Measurements from ENCODE around the gene PRR36.

The PRR36 gene

DNA sequence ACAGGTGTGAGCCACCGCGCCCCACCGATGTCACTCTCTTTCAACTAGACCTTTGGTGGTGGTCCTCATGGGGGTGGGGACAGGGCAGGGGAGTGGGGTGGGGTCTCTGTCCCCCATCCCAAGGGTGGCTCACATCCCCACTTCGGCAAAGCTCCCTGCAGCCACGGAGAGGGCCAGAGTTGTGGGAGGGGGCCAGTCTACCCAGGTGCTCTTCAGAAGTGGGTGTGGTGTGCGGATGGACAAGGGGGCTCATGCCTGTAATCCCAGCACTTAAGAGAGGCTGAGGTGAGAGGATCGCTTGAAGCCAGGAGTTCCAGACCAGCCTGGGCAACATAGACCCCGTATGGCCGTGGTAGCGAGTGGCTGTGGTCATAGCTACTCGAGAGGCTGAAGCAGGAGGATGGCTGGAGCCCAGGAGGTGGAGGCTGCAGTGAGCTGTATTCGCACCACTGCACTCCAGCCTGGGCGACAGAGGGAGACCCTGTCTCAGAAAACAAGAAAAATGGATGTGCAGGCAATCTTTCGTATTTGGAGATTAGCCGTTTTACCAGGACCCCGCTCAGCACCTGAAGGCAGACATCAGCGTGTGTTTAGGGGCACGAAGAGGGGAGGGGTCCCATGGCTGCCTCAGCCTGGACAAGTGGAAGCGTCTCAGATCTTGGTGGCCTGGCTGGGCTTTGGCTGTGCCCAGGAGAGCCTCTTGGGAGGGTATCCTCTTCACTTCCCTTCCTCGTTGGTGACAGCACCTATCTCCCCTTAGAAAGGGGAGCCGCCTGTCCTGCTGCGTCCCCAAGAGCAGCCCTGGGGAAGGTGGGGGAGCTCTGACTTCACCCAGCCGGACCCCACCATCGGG is 41.3 kb upstream of the PRR36 start:
- no CpG with 5 or more reads among the region's 24 CpGs for WGBS, 2 donors (ENCODE audit: extremely low coverage in 2 of 2, insufficient read length in 2 of 2, insufficient replicate concordance in 1 of 2)
- H3K27me3 ChIP-seq (ENCODE audit: control insufficient read depth in 3 of 3, insufficient read depth in 3 of 3, low read depth in 1 of 3, low read length in 3 of 3), result peaks cover 22 to 42% (median 22%) of the 10 kb centered on the region in 3 experiments

DNA sequence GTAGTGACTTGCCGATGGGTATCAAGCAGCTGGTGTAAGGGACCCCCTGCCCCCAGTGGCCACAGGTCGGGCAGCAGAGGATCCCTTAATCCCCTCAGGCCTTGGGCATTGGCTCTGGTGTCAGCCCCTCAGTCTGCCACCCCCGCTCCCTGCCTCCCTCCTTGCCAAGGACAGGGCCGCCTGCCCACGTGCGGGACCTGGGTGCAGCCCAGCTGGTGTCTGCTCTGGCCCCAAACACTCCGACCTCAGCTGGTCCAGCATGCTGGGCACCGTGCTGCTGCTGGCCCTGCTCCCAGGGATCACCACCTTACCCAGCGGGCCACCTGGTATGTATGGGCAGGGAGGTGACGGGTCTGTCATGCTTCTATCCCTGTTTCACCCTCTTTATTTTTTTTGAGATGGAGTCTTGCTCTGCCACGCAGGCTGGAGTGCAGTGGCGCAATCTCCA is 40.4 kb upstream of the PRR36 start, which contains the start of gene TGFBR3L:
Gene TGFBR3L (plus strand): TSS at position 233 of the 448 bp plus-strand sequence.
- no peak within 1 kb of the TSS for H3K4me2 ChIP-seq (ENCODE audit: insufficient read depth, low read length, poor library complexity, severe bottlenecking)
- peak within 1 kb of the TSS in 1 of 2 donors; percentile 46 for H3K4me3 ChIP-seq (ENCODE audit: low read length in 2 of 2)

More for the DNA sequence above, 41.3 kb upstream of the PRR36 start:
- H2BK15ac ChIP-seq (ENCODE audit: low read length), result no peak overlapping the region
- H3K79me1 ChIP-seq (ENCODE audit: low read depth, low read length), result peaks cover 3% of the 10 kb centered on the region
- peak overlapping the region; percentile 32 for H3K9ac ChIP-seq (ENCODE audit: low read depth, low read length, poor library complexity)
- H3K4me1 ChIP-seq (ENCODE audit: control insufficient read depth in 2 of 2, insufficient read depth in 1 of 2, low read depth in 1 of 2, low read length in 2 of 2), result peaks cover 9 to 15% of the 10 kb centered on the region in 2 donors
- H3K36me3 ChIP-seq (replicated peaks in 1 of 2; ENCODE audit: control insufficient read depth in 2 of 2, insufficient read depth in 2 of 2, low read length in 2 of 2), result peaks cover 15 to 22% of the 10 kb centered on the region in 2 donors
- H2BK5ac ChIP-seq (ENCODE audit: low read length), result no peak overlapping the region
- no peak overlapping the region for H2BK120ac ChIP-seq (ENCODE audit: low read depth, low read length)
- H2BK12ac ChIP-seq (ENCODE audit: low read length), result peak overlapping the region; percentile 22
- no peak overlapping the region for H3K4ac ChIP-seq (ENCODE audit: low read length)
- peak overlapping the region; percentile 88 for H2AK5ac ChIP-seq (ENCODE audit: low read depth, low read length)
- H3K27ac ChIP-seq (replicated peaks; ENCODE audit: low read length), result no peak overlapping the region
- DNase-seq (ENCODE audit: low spot score), result no peak
- H3K23ac ChIP-seq (ENCODE audit: low read depth, low read length, poor library complexity), result peak overlapping the region; percentile 80
- H4K8ac ChIP-seq (ENCODE audit: low read depth, low read length), result no peak overlapping the region
- peak overlapping the region; percentile 91 for H2AFZ ChIP-seq (ENCODE audit: low read length)
- peak overlapping the region; percentile 92 for H3K18ac ChIP-seq (ENCODE audit: low read length)
- H3K9me3 ChIP-seq (replicated peaks in 1 of 2; ENCODE audit: control insufficient read depth in 2 of 2, insufficient read depth in 1 of 2, low read depth in 1 of 2, low read length in 2 of 2), result no peaks in the 10 kb centered on the region
- H3K14ac ChIP-seq (ENCODE audit: low read length), result peak overlapping the region; percentile 21
- peak overlapping the region; percentile 46 to 56 for H3K4me3 ChIP-seq (ENCODE audit: low read length in 2 of 2)
- no peak overlapping the region for H4K91ac ChIP-seq (ENCODE audit: low read depth, low read length, poor library complexity)
- H3K4me2 ChIP-seq (ENCODE audit: insufficient read depth, low read length, poor library complexity, severe bottlenecking), result peak overlapping the region; percentile 98

DNA sequence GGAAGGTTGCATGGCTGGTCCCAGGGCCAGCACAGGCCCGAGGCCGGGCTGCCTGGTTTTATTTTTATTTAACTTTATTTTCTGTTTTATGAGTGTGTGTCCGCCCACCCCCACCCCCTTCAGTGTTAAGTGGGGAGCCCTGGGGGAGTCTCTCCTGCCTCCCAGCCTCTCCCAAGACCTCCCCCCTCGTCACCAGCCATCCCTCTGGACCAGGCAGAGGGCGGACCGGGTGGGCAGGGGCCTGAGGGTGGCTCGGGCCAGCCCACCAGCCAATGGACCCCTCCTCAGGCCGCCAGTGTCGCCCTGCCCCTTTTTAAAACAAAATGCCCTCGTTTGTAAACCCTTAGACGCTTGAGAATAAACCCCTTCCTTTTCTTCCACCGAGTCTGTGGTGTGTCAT is 39.9 kb upstream of the PRR36 start:
- Histone ChIP-seq H2BK15ac (ENCODE audit: low read length) (no peak overlapping the region), H2BK5ac (ENCODE audit: low read length) (no peak overlapping the region), H3K36me3 (replicated peaks in 1 of 2; ENCODE audit: control insufficient read depth in 2 of 2, insufficient read depth in 2 of 2, low read length in 2 of 2) (peaks cover 22 to 35% of the 10 kb centered on the region in 2 donors), H3K18ac (ENCODE audit: low read length) (no peak overlapping the region), H3K4me2 (ENCODE audit: insufficient read depth, low read length, poor library complexity, severe bottlenecking) (no peak overlapping the region), H4K91ac (ENCODE audit: low read depth, low read length, poor library complexity) (no peak overlapping the region), H3K27me3 (ENCODE audit: control insufficient read depth in 3 of 3, insufficient read depth in 3 of 3, low read depth in 1 of 3, low read length in 3 of 3) (peaks cover 22 to 42% (median 22%) of the 10 kb centered on the region in 3 experiments), H4K8ac (ENCODE audit: low read depth, low read length) (no peak overlapping the region), H3K14ac (ENCODE audit: low read length) (no peak overlapping the region), H2AK5ac (ENCODE audit: low read depth, low read length) (no peak overlapping the region), H2BK120ac (ENCODE audit: low read depth, low read length) (no peak overlapping the region), H3K27ac (replicated peaks; ENCODE audit: low read length) (no peak overlapping the region), H3K79me1 (ENCODE audit: low read depth, low read length) (peaks cover 4% of the 10 kb centered on the region), H3K4me3 (ENCODE audit: low read length in 2 of 2) (no peak overlapping the region), H3K9ac (ENCODE audit: low read depth, low read length, poor library complexity) (no peak overlapping the region), H2BK12ac (ENCODE audit: low read length) (no peak overlapping the region), H3K4me1 (ENCODE audit: control insufficient read depth in 2 of 2, insufficient read depth in 1 of 2, low read depth in 1 of 2, low read length in 2 of 2) (peaks cover 5 to 11% of the 10 kb centered on the region in 2 donors), H3K4ac (ENCODE audit: low read length) (no peak overlapping the region), H2AFZ (ENCODE audit: low read length) (no peak overlapping the region), H3K23ac (ENCODE audit: low read depth, low read length, poor library complexity) (peak overlapping the region; percentile 80), H3K9me3 (replicated peaks in 1 of 2; ENCODE audit: control insufficient read depth in 2 of 2, insufficient read depth in 1 of 2, low read depth in 1 of 2, low read length in 2 of 2) (no peaks in the 10 kb centered on the region)
- no peak for DNase-seq (ENCODE audit: low spot score)
- WGBS, 2 donors (ENCODE audit: extremely low coverage in 2 of 2, insufficient read length in 2 of 2, insufficient replicate concordance in 1 of 2), result no CpG with 5 or more reads among the region's 12 CpGs

More for the DNA sequence above, 40.4 kb upstream of the PRR36 start, which contains the start of gene TGFBR3L:
- H3K18ac ChIP-seq (ENCODE audit: low read length), result peak within 1 kb of the TSS; percentile 92
- H3K4me1 ChIP-seq (ENCODE audit: control insufficient read depth in 2 of 2, insufficient read depth in 1 of 2, low read depth in 1 of 2, low read length in 2 of 2), result peaks cover 6 to 12% of the 10 kb centered on the region in 2 donors
- no peak within 1 kb of the TSS for H3K4ac ChIP-seq (ENCODE audit: low read length)
- no peak within 1 kb of the TSS for H2AFZ ChIP-seq (ENCODE audit: low read length)
- no peak within 1 kb of the TSS for H2AK5ac ChIP-seq (ENCODE audit: low read depth, low read length)
- no peak within 1 kb of the TSS for H2BK5ac ChIP-seq (ENCODE audit: low read length)
- H2BK12ac ChIP-seq (ENCODE audit: low read length), result no peak within 1 kb of the TSS
- peaks cover 22 to 42% (median 22%) of the 10 kb centered on the region in 3 experiments for H3K27me3 ChIP-seq (ENCODE audit: control insufficient read depth in 3 of 3, insufficient read depth in 3 of 3, low read depth in 1 of 3, low read length in 3 of 3)
- peak within 1 kb of the TSS; percentile 44 for H3K9ac ChIP-seq (ENCODE audit: low read depth, low read length, poor library complexity)
- peak within 1 kb of the TSS; percentile 80 for H3K23ac ChIP-seq (ENCODE audit: low read depth, low read length, poor library complexity)
- H4K91ac ChIP-seq (ENCODE audit: low read depth, low read length, poor library complexity), result no peak within 1 kb of the TSS
- peaks cover 22 to 30% of the 10 kb centered on the region in 2 donors for H3K36me3 ChIP-seq (replicated peaks in 1 of 2; ENCODE audit: control insufficient read depth in 2 of 2, insufficient read depth in 2 of 2, low read length in 2 of 2)
- H3K9me3 ChIP-seq (replicated peaks in 1 of 2; ENCODE audit: control insufficient read depth in 2 of 2, insufficient read depth in 1 of 2, low read depth in 1 of 2, low read length in 2 of 2), result no peaks in the 10 kb centered on the region
- no peak within 1 kb of the TSS for H4K8ac ChIP-seq (ENCODE audit: low read depth, low read length)
- H3K27ac ChIP-seq (replicated peaks; ENCODE audit: low read length), result no peak within 1 kb of the TSS
- DNase-seq (ENCODE audit: low spot score), result no peak
- no peak within 1 kb of the TSS for H2BK15ac ChIP-seq (ENCODE audit: low read length)
- peak within 1 kb of the TSS; percentile 8 for H3K14ac ChIP-seq (ENCODE audit: low read length)
- no peak within 1 kb of the TSS for H2BK120ac ChIP-seq (ENCODE audit: low read depth, low read length)
- WGBS, 2 donors (ENCODE audit: extremely low coverage in 2 of 2, insufficient read length in 2 of 2, insufficient replicate concordance in 1 of 2), result no CpG with 5 or more reads among the region's 12 CpGs
- peaks cover 4% of the 10 kb centered on the region for H3K79me1 ChIP-seq (ENCODE audit: low read depth, low read length)

DNA sequence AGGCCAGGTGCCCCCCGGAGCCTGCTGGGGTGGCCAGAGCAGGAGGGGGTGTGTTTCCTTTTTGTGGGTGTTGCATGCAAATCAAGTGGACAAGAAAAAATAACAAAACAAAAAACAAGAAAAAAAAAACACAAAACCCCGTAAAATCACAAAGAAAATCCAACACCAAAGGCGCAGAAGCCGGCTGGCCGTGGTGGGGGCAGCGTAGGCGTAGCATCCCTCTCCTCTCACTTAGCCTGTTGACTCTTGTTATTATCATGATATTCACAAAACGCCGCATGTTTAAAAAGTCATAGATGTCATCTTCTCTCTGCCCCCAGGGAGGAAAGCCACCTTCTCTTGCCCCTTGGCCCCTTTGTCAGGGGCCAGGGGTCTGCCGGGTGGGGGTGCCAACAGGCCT is 39.5 kb upstream of the PRR36 start:
- H3K9me3 ChIP-seq (replicated peaks in 1 of 2; ENCODE audit: control insufficient read depth in 2 of 2, insufficient read depth in 1 of 2, low read depth in 1 of 2, low read length in 2 of 2), result no peaks in the 10 kb centered on the region
- H2BK120ac ChIP-seq (ENCODE audit: low read depth, low read length), result no peak overlapping the region
- WGBS, 2 donors (ENCODE audit: extremely low coverage in 2 of 2, insufficient read length in 2 of 2, insufficient replicate concordance in 1 of 2), result no CpG with 5 or more reads among the region's 10 CpGs
- H3K4me3 ChIP-seq (ENCODE audit: low read length in 2 of 2), result no peak overlapping the region
- no peak overlapping the region for H3K18ac ChIP-seq (ENCODE audit: low read length)
- H3K79me1 ChIP-seq (ENCODE audit: low read depth, low read length), result peaks cover 3% of the 10 kb centered on the region
- H2BK5ac ChIP-seq (ENCODE audit: low read length), result no peak overlapping the region
- H3K4me1 ChIP-seq (ENCODE audit: control insufficient read depth in 2 of 2, insufficient read depth in 1 of 2, low read depth in 1 of 2, low read length in 2 of 2), result peaks cover 5 to 11% of the 10 kb centered on the region in 2 donors
- no peak overlapping the region for H4K91ac ChIP-seq (ENCODE audit: low read depth, low read length, poor library complexity)
- no peak overlapping the region for H3K9ac ChIP-seq (ENCODE audit: low read depth, low read length, poor library complexity)
- H3K27ac ChIP-seq (replicated peaks; ENCODE audit: low read length), result no peak overlapping the region
- no peak overlapping the region for H2BK12ac ChIP-seq (ENCODE audit: low read length)
- no peak overlapping the region for H3K14ac ChIP-seq (ENCODE audit: low read length)
- no peak overlapping the region for H2BK15ac ChIP-seq (ENCODE audit: low read length)
- no peak overlapping the region for H3K4ac ChIP-seq (ENCODE audit: low read length)
- H3K36me3 ChIP-seq (replicated peaks in 1 of 2; ENCODE audit: control insufficient read depth in 2 of 2, insufficient read depth in 2 of 2, low read length in 2 of 2), result peaks cover 22 to 35% of the 10 kb centered on the region in 2 donors
- H3K23ac ChIP-seq (ENCODE audit: low read depth, low read length, poor library complexity), result no peak overlapping the region
- no peak overlapping the region for H2AK5ac ChIP-seq (ENCODE audit: low read depth, low read length)
- H3K4me2 ChIP-seq (ENCODE audit: insufficient read depth, low read length, poor library complexity, severe bottlenecking), result no peak overlapping the region
- H4K8ac ChIP-seq (ENCODE audit: low read depth, low read length), result no peak overlapping the region
- DNase-seq (ENCODE audit: low spot score), result no peak
- no peak overlapping the region for H2AFZ ChIP-seq (ENCODE audit: low read length)
- peaks cover 22 to 38% (median 22%) of the 10 kb centered on the region in 3 experiments for H3K27me3 ChIP-seq (ENCODE audit: control insufficient read depth in 3 of 3, insufficient read depth in 3 of 3, low read depth in 1 of 3, low read length in 3 of 3)
